Calu3 (cell line): ENCODE measurements around the gene MRPS34. TPM values are rescaled to one million over a fixed set of nuclear protein-coding genes. Genes with fewer than 3 reads are reported as not detected.

Experiments
- Bru-seq: library from RNA; stranded (reverse); fragments of 400-500 nt; gene quantifications from one replicate; lab custom pipeline; 2021; lab: Mats Ljungman, UMichigan
- BruChase-seq, 2 experiments: library from RNA; stranded (reverse); fragments of 400-500 nt; gene quantifications; one replicate each; lab custom pipeline; 2021; lab: Mats Ljungman, UMichigan
- BruUV-seq: library from RNA; stranded (reverse); fragments of 400-500 nt; replicated peaks from 2 replicates; lab custom pipeline; 2021; lab: Mats Ljungman, UMichigan
- CTCF ChIA-PET: fragments of 300-600 bp; sonication (Branson Sonifier 250); formaldehyde crosslinking; loops from one replicate; lab custom pipeline; 2022; ENCODE audit warnings: antibody characterized with exemption; lab: Charles Lee
- DNase-seq: peaks from one replicate; pipeline ENCODE4 v3.0.0; 2022
- H3K27ac Mint-ChIP-seq: one replicate; pipeline ENCODE4 v1.8.0; 2022; ENCODE audit warnings: mixed read lengths; ENCODE audit not compliant: unreplicated experiment
- H3K27me3 Mint-ChIP-seq: one replicate; pipeline ENCODE4 v1.8.0; 2022; ENCODE audit warnings: mixed read lengths; ENCODE audit not compliant: unreplicated experiment
- H3K36me3 Mint-ChIP-seq: one replicate; pipeline ENCODE4 v1.8.0; 2022; ENCODE audit warnings: mild to moderate bottlenecking, moderate library complexity, mixed read lengths; ENCODE audit not compliant: insufficient read depth, unreplicated experiment
- H3K4me1 Mint-ChIP-seq: one replicate; pipeline ENCODE4 v1.8.0; 2022; ENCODE audit warnings: mild to moderate bottlenecking, low read depth, mixed read lengths; ENCODE audit not compliant: unreplicated experiment
- H3K4me3 Mint-ChIP-seq: one replicate; pipeline ENCODE4 v1.8.0; 2022; ENCODE audit warnings: mild to moderate bottlenecking, low read depth, moderate library complexity, mixed read lengths; ENCODE audit not compliant: unreplicated experiment
- H3K9me3 Mint-ChIP-seq: one replicate; pipeline ENCODE4 v1.8.0; 2022; ENCODE audit warnings: low read depth, mixed read lengths; ENCODE audit not compliant: unreplicated experiment
- CTCF ChIP-seq: fragments of 200-600 bp; IDR thresholded peaks from one replicate; pipeline ENCODE4 v1.8.0; 2022; ENCODE audit warnings: antibody characterized with exemption; ENCODE audit not compliant: unreplicated experiment
- intact Hi-C: fragments of 100-400 bp; cut with micrococcal nuclease; formaldehyde crosslinking; loops from one replicate; pipeline ENCODE4 v1.10.0; 2022; ENCODE audit not compliant: unreplicated experiment
- long read RNA-seq: library from polyadenylated mRNA; stranded (forward); transcript quantifications from one replicate; pipeline ENCODE4 v2.0.0, GENCODE V29; 2022
- total RNA-seq: library from RNA; stranded (reverse); gene quantifications from 2 replicates; pipeline ENCODE4 v1.2.3, GENCODE V29; 2022

The MRPS34 gene
- total RNA-seq, result 128 and 135 TPM in 2 replicates
- Bru-seq, nascent RNA, result percentile 77 among the genes with signal in this experiment
- percentile 97 among the genes with signal in this experiment for BruChase-seq, experiment 1, labeled RNA remaining after a 6-hour chase
- percentile 95 among the genes with signal in this experiment for BruChase-seq, experiment 2, labeled RNA remaining after a 2-hour chase
- long read RNA-seq, transcript MRPS34-203 (2 exons, 713 nt), result minor isoform, 6 of 293 reads
- long read RNA-seq, transcript MRPS34-202 (3 exons, 1,024 nt), result major isoform, 210 of 293 reads
- long read RNA-seq, transcript MRPS34-201 (3 exons, 1,040 nt), result minor isoform, 11 of 293 reads
- long read RNA-seq, partial matches to known transcripts, result 15 of 293 reads
- long read RNA-seq, other reads (novel, unspliced or antisense), result 51 of 293 reads

- H3K9me3 Mint-ChIP-seq, result no peaks in the 10 kb centered on the region
- H3K4me3 Mint-ChIP-seq, result peak within 1 kb of the TSS; percentile 76
- peak; percentile 92 for DNase-seq
- CTCF ChIA-PET, result interaction anchor here (0.7 to 2.6 kb wide), 2 partner anchors 9 to 67 kb away, joined by 3 to 19 read pairs; partner anchors contain the start of genes MAPK8IP3, NUBP2 and SPSB3
- H3K4me1 Mint-ChIP-seq, result peaks cover 8% of the 10 kb centered on the region
- H3K36me3 Mint-ChIP-seq, result peaks cover 100% of the 10 kb centered on the region
- peak; percentile 92 for TF ChIP-seq CTCF
- BruUV-seq, result no TSS peak
- intact Hi-C loops, result no loop called here
- H3K27ac Mint-ChIP-seq, result peak within 1 kb of the TSS; percentile 75
- H3K27me3 Mint-ChIP-seq, result no peaks in the 10 kb centered on the region
Observed at GRCh38 chr16:1772908-1773702, at the start of gene MRPS34. MRPS34 (minus strand) TSS chr16:1773134; CDS start chr16:1773119, 15 bp downstream.

GRCh38 chr16:1821861-1822611, 49.1 kb upstream of the MRPS34 start:
- BruUV-seq, result no TSS peak
- Mint-ChIP-seq H3K27me3 (no peaks in the 10 kb centered on the region), H3K9me3 (no peaks in the 10 kb centered on the region), H3K36me3 (peaks cover 36% of the 10 kb centered on the region), H3K27ac (no peak overlapping the region), H3K4me1 (no peaks in the 10 kb centered on the region), H3K4me3 (no peak overlapping the region)
- no peak for TF ChIP-seq CTCF
- no peak for DNase-seq
- CTCF ChIA-PET, result interaction anchor here (0.6 kb wide), 1 partner anchor 12 kb away, joined by 4 read pairs; no protein-coding TSS in a partner anchor
- intact Hi-C loops, result no loop called here

GRCh38 chr16:1820946-1821290, 48.0 kb upstream of the MRPS34 start:
- no peaks in the 10 kb centered on the region for H3K9me3 Mint-ChIP-seq
- peaks cover 29% of the 10 kb centered on the region for H3K36me3 Mint-ChIP-seq
- BruUV-seq, result no TSS peak
- CTCF ChIA-PET, result no interaction called here
- no peaks in the 10 kb centered on the region for H3K4me1 Mint-ChIP-seq
- no peak overlapping the region for H3K4me3 Mint-ChIP-seq
- intact Hi-C loops, result no loop called here
- no peaks in the 10 kb centered on the region for H3K27me3 Mint-ChIP-seq
- no peak for DNase-seq
- H3K27ac Mint-ChIP-seq, result no peak overlapping the region
- no peak for TF ChIP-seq CTCF
